Liver (tissue), 9 donors: ENCODE data around the gene CCL5. TPM values are rescaled to one million over a fixed set of nuclear protein-coding genes. Genes with fewer than 3 reads are reported as not detected.

Experiments
- DNase-seq: peaks from one replicate; pipeline ENCODE4 v3.0.0-alpha.2; 2017; ENCODE audit warnings: low spot score
- H3K27ac ChIP-seq, 2 donors: one replicate each; pipeline ENCODE4 v1.7.0; 2013; ENCODE audit warnings: inconsistent platforms in 2 of 2, low read length in 2 of 2, control low read depth in 1 of 2, low read depth in 1 of 2, mild to moderate bottlenecking in 1 of 2
- H3K27me3 ChIP-seq, 4 donors: one replicate each; pipeline versions ENCODE4 v1.6.1 to v1.7.0; 2013; ENCODE audit warnings: low read length in 3 of 4, inconsistent platforms in 1 of 4, mild to moderate bottlenecking in 1 of 4, moderate library complexity in 1 of 4; ENCODE audit not compliant: control insufficient read depth in 4 of 4, insufficient read depth in 4 of 4
- H3K36me3 ChIP-seq, 4 donors: one replicate each; pipeline versions ENCODE4 v1.6.1 to v1.7.0; 2013; ENCODE audit warnings: low read length in 3 of 4, mild to moderate bottlenecking in 3 of 4, low read depth in 1 of 4, moderate library complexity in 1 of 4; ENCODE audit not compliant: control insufficient read depth in 4 of 4, insufficient read depth in 3 of 4
- H3K4me1 ChIP-seq, 4 donors: one replicate each; pipeline versions ENCODE4 v1.6.1 to v1.7.0; 2013; ENCODE audit warnings: low read length in 3 of 4, mild to moderate bottlenecking in 3 of 4, moderate library complexity in 1 of 4; ENCODE audit not compliant: control insufficient read depth in 4 of 4, insufficient read depth in 4 of 4
- H3K4me3 ChIP-seq, 3 donors: one replicate each; pipeline versions ENCODE4 v1.6.1 to v1.7.0; 2013; ENCODE audit warnings: low read length in 3 of 3, control low read depth in 1 of 3, low read depth in 1 of 3, mild to moderate bottlenecking in 1 of 3
- H3K9ac ChIP-seq, 2 donors: one replicate each; pipeline ENCODE4 v1.7.0; 2013; ENCODE audit warnings: low read length in 2 of 2, mild to moderate bottlenecking in 2 of 2, moderate library complexity in 2 of 2, control low read depth in 1 of 2, low read depth in 1 of 2
- H3K9me3 ChIP-seq, 4 donors: one replicate each; pipeline versions ENCODE4 v1.6.1 to v1.7.0; 2013; ENCODE audit warnings: low read length in 3 of 4; ENCODE audit not compliant: control insufficient read depth in 4 of 4
- ATF3 ChIP-seq: IDR thresholded peaks from 2 replicates; pipeline ENCODE4 v1.6.1; 2016; ENCODE audit warnings: antibody characterized with exemption
- CTCF ChIP-seq: fragments of 150-350 bp; IDR thresholded peaks from 2 replicates; pipeline ENCODE4 v1.5.1; 2017; ENCODE audit warnings: improper control_type of control experiment, low read depth, low read length; ENCODE audit not compliant: missing input control
- EGR1 ChIP-seq, 2 donors: IDR thresholded peaks; 2 replicates each; pipeline ENCODE4 v1.6.1; 2016 to 2018; ENCODE audit warnings: antibody characterized with exemption in 2 of 2, low read depth in 2 of 2
- FOXA1 ChIP-seq: IDR thresholded peaks from 2 replicates; pipeline ENCODE4 v1.6.1; 2016; ENCODE audit warnings: antibody characterized with exemption
- FOXA2 ChIP-seq: IDR thresholded peaks from 2 replicates; pipeline ENCODE4 v1.6.1; 2016; ENCODE audit warnings: antibody characterized with exemption
- GABPA ChIP-seq, 2 donors: IDR thresholded peaks in 1 of 2; conservative IDR thresholded peaks in 1 of 2; 2 replicates each; pipeline ENCODE4 v1.6.1; 2016; ENCODE audit warnings: antibody characterized with exemption in 2 of 2, mild to moderate bottlenecking in 1 of 2, moderate library complexity in 1 of 2
- HNF4A ChIP-seq, 2 donors: conservative IDR thresholded peaks; 2 replicates each; pipeline ENCODE4 v1.6.1; 2016; ENCODE audit warnings: antibody characterized with exemption in 2 of 2, mild to moderate bottlenecking in 2 of 2
- HNF4G ChIP-seq: IDR thresholded peaks from 2 replicates; pipeline ENCODE4 v1.6.1; 2016; ENCODE audit warnings: antibody characterized with exemption
- MAX ChIP-seq: IDR thresholded peaks from 2 replicates; pipeline ENCODE4 v1.6.1; 2016; ENCODE audit warnings: antibody characterized with exemption
- NR2F2 ChIP-seq: IDR thresholded peaks from 2 replicates; pipeline ENCODE4 v1.6.1; 2016; ENCODE audit warnings: antibody characterized with exemption
- RAD21 ChIP-seq, 2 donors: IDR thresholded peaks; 2 replicates each; pipeline ENCODE4 v1.6.1; 2016; ENCODE audit warnings: antibody characterized with exemption in 2 of 2, mild to moderate bottlenecking in 2 of 2
- REST ChIP-seq: IDR thresholded peaks from 2 replicates; pipeline ENCODE4 v1.6.1; 2016; ENCODE audit warnings: antibody characterized with exemption, mild to moderate bottlenecking
- RXRA ChIP-seq, 2 donors: IDR thresholded peaks; 2 replicates each; pipeline ENCODE4 v1.6.1; 2017 to 2018; ENCODE audit warnings: antibody characterized with exemption in 2 of 2, mild to moderate bottlenecking in 1 of 2
- TAF1 ChIP-seq: conservative IDR thresholded peaks from 2 replicates; pipeline ENCODE4 v1.6.1; 2016; ENCODE audit warnings: antibody characterized with exemption, mild to moderate bottlenecking
- YY1 ChIP-seq: IDR thresholded peaks from 2 replicates; pipeline ENCODE4 v1.6.1; 2016; ENCODE audit warnings: antibody characterized with exemption, mild to moderate bottlenecking
- ZBTB33 ChIP-seq: IDR thresholded peaks from 2 replicates; pipeline ENCODE4 v1.6.1; 2016; ENCODE audit warnings: antibody characterized with exemption
- WGBS: extraction: QIAGEN DNeasy Blood & Tissue Kit; methylation state at CpG from one replicate; pipeline ENCODE4 v1.1.7; 2013; 5-methylcytosine and 5-hydroxymethylcytosine counted together
- polyA plus RNA-seq, 2 donors: library from polyadenylated mRNA; stranded (reverse) in 1 of 2; unstranded in 1 of 2; fragments of 200-250 nt in 1 of 2; fragments of >200 nt in 1 of 2; fragmentation: Nextera tagmentation in 1 of 2; extraction: Ambion mirVana in 1 of 2; gene quantifications; one replicate each; pipeline versions ENCODE4 v1.2.1 to v1.2.3, GENCODE V29; 2013 to 2015
- total RNA-seq, 2 donors: library from RNA; depleted of rRNA; stranded (reverse); fragments of >200 nt; gene quantifications; one replicate each; pipeline ENCODE4 v1.2.3, GENCODE V29; 2014
- donor health status: healthy.
- donor health status: healthy.
- donor health status: healthy.
- donor health status: healthy.
- donor health status: healthy.

The CCL5 gene
- total and polyA plus RNA-seq, 4 donors = 1.7 to 4.7 (median 2.5) TPM

GRCh38 chr17:35901631-35902175, 21.5 kb upstream of the CCL5 start:
- WGBS = 92% methylated on average over 9 of the region's 9 CpGs
- H3K9me3 ChIP-seq = no peaks in the 10 kb centered on the region
- no peak overlapping the region for H3K27ac ChIP-seq
- no peaks in the 10 kb centered on the region for H3K27me3 ChIP-seq
- peaks cover 0 to 5% (median 0%) of the 10 kb centered on the region in 4 donors for H3K4me1 ChIP-seq
- H3K4me3 ChIP-seq = no peak overlapping the region
- no peak overlapping the region for H3K9ac ChIP-seq
- no peaks in the 10 kb centered on the region for H3K36me3 ChIP-seq
- no peak for TF ChIP-seq RAD21 (IDR thresholded peaks at IDR 0.05)
- no peak for TF ChIP-seq FOXA2
- no peak for TF ChIP-seq NR2F2
- TF ChIP-seq TAF1 = no peak
- TF ChIP-seq EGR1 (IDR thresholded peaks at IDR 0.05; ENCODE audit: low read depth in 2 of 2) = no peak
- TF ChIP-seq FOXA1 = no peak
- no peak for TF ChIP-seq ZBTB33
- TF ChIP-seq MAX = no peak
- TF ChIP-seq REST = no peak
- no peak for TF ChIP-seq HNF4G
- TF ChIP-seq ATF3 = no peak
- no peak for TF ChIP-seq GABPA (IDR thresholded peaks at IDR 0.05 in 1 of 2, conservative IDR thresholded peaks at IDR 0.05 in 1 of 2)
- no peak for TF ChIP-seq HNF4A (conservative IDR thresholded peaks at IDR 0.05)
- no peak for TF ChIP-seq YY1
- TF ChIP-seq CTCF = no peak
- no peak for TF ChIP-seq RXRA (IDR thresholded peaks at IDR 0.05)
- DNase-seq = no peak
